ENCODE results near the gene PPP2CA. TPM values are rescaled to one million over a fixed set of nuclear protein-coding genes. Genes with fewer than 3 reads are reported as not detected.
"Not testable (repeated sequence)": the region's sequence is repeated elsewhere in the genome, so short reads cannot be mapped to it uniquely, and the experiment has no call there.

The PPP2CA gene
- total RNA-seq, 2 experiments from 2014 or later: 146 to 156 TPM

- no peaks in the 10 kb centered on the region for H3K9me3 Mint-ChIP-seq
- H3K4me3 Mint-ChIP-seq: no peak overlapping the region
- H3K27me3 Mint-ChIP-seq: peaks cover 18% of the 10 kb centered on the region
- ChIA-PET CTCF (interaction anchor here (0.6 to 2.0 kb wide), 3 partner anchors 50 to 52 kb away, joined by 3 to 5 read pairs (median 3); no protein-coding TSS in a partner anchor), POLR2A (interaction anchor here (1.1 to 3.9 kb wide), 2 partner anchors 11 to 16 kb away, joined by 3 to 25 read pairs; partner anchors contain the start of gene PPP2CA)
- DNase-seq: no peak
- no peaks in the 10 kb centered on the region for H3K4me1 Mint-ChIP-seq
- H3K36me3 Mint-ChIP-seq (ENCODE audit: low read depth): no peaks in the 10 kb centered on the region
- H3K27ac Mint-ChIP-seq: no peak overlapping the region
Observed at GRCh38 chr5:134236318-134236717, 10.4 kb upstream of the PPP2CA start.

GRCh38 chr5:134228624-134229023 is 2.8 kb upstream of the PPP2CA start:
- POLR2A ChIA-PET: interaction anchor here (1.0 to 1.6 kb wide), 2 partner anchors 51 to 52 kb away, joined by 3 read pairs; no protein-coding TSS in a partner anchor
- H3K27me3 Mint-ChIP-seq: peaks cover 6% of the 10 kb centered on the region
- peaks cover 24% of the 10 kb centered on the region for H3K4me1 Mint-ChIP-seq
- H3K4me3 Mint-ChIP-seq: no peak overlapping the region
- H3K27ac Mint-ChIP-seq: no peak overlapping the region
- H3K36me3 Mint-ChIP-seq (ENCODE audit: low read depth): peaks cover 18% of the 10 kb centered on the region
- CTCF ChIA-PET: interaction anchor here (1.3 kb wide), 1 partner anchor 51 kb away, joined by 3 read pairs; no protein-coding TSS in a partner anchor
- no peak for DNase-seq
- H3K9me3 Mint-ChIP-seq: no peaks in the 10 kb centered on the region

GRCh38 chr5:134227776-134228175 is 1.9 kb upstream of the PPP2CA start:
- peaks cover 31% of the 10 kb centered on the region for H3K4me1 Mint-ChIP-seq
- POLR2A ChIA-PET: interaction anchor here (0.9 to 3.6 kb wide), 6 partner anchors 9 to 298 kb away, joined by 3 to 49 read pairs (median 14); partner anchors contain the start of genes JADE2 and UBE2B
- H3K9me3 Mint-ChIP-seq: no peaks in the 10 kb centered on the region
- DNase-seq: no peak
- CTCF ChIA-PET: interaction anchor here (0.9 to 2.0 kb wide), 3 partner anchors 10 to 188 kb away, joined by 3 to 6 read pairs (median 5); no protein-coding TSS in a partner anchor
- peaks cover 3% of the 10 kb centered on the region for H3K27me3 Mint-ChIP-seq
- peak overlapping the region; percentile 98 for H3K27ac Mint-ChIP-seq
- H3K36me3 Mint-ChIP-seq (ENCODE audit: low read depth): peaks cover 21% of the 10 kb centered on the region
- peak overlapping the region; percentile 95 for H3K4me3 Mint-ChIP-seq

GRCh38 chr5:134227259-134227658 is 1.4 kb upstream of the PPP2CA start:
- H3K27me3 Mint-ChIP-seq: no peaks in the 10 kb centered on the region
- H3K4me3 Mint-ChIP-seq: peak overlapping the region; percentile 95
- H3K36me3 Mint-ChIP-seq (ENCODE audit: low read depth): peaks cover 24% of the 10 kb centered on the region
- peaks cover 36% of the 10 kb centered on the region for H3K4me1 Mint-ChIP-seq
- peak overlapping the region; percentile 98 for H3K27ac Mint-ChIP-seq
- DNase-seq: no peak
- ChIA-PET POLR2A (interaction anchor here (0.9 to 6.5 kb wide), 12 partner anchors 9 to 677 kb away, joined by 3 to 118 read pairs (median 16); partner anchors contain the start of genes JADE2, PCBD2, SAR1B and SKP1), CTCF (interaction anchor here (0.9 to 2.0 kb wide), 3 partner anchors 10 to 188 kb away, joined by 5 to 6 read pairs (median 6); no protein-coding TSS in a partner anchor)
- H3K9me3 Mint-ChIP-seq: no peaks in the 10 kb centered on the region

GRCh38 chr5:134226441-134227192 is 744 bp upstream of the PPP2CA start:
- ChIA-PET CTCF (interaction anchor here (0.8 to 2.5 kb wide), 11 partner anchors 11 to 361 kb away, joined by 3 to 16 read pairs (median 5); partner anchors contain the start of genes CDKN2AIPNL, SKP1 and UBE2B), POLR2A (interaction anchor here (0.6 to 6.5 kb wide), 43 partner anchors 10 to 1174 kb away, joined by 3 to 118 read pairs (median 5); partner anchors contain the start of genes C5orf24, CAMLG, CDKN2AIPNL and DDX46)
- no peaks in the 10 kb centered on the region for H3K9me3 Mint-ChIP-seq
- H3K4me1 Mint-ChIP-seq: peaks cover 41% of the 10 kb centered on the region
- DNase-seq: no peak
- H3K4me3 Mint-ChIP-seq: peak overlapping the region; percentile 95
- H3K36me3 Mint-ChIP-seq (ENCODE audit: low read depth): peaks cover 29% of the 10 kb centered on the region
- no peaks in the 10 kb centered on the region for H3K27me3 Mint-ChIP-seq
- H3K27ac Mint-ChIP-seq: peak overlapping the region; percentile 98

GRCh38 chr5:134224888-134225779 is 739 bp downstream of the PPP2CA start:
- H3K9me3 Mint-ChIP-seq: no peaks in the 10 kb centered on the region
- H3K27ac Mint-ChIP-seq: peak overlapping the region; percentile 98
- H3K36me3 Mint-ChIP-seq (ENCODE audit: low read depth): peaks cover 42% of the 10 kb centered on the region
- peaks cover 51% of the 10 kb centered on the region for H3K4me1 Mint-ChIP-seq
- no peaks in the 10 kb centered on the region for H3K27me3 Mint-ChIP-seq
- peak overlapping the region; percentile 95 for H3K4me3 Mint-ChIP-seq
- POLR2A ChIA-PET: interaction anchor here (0.7 to 6.5 kb wide), 44 partner anchors 8 to 1173 kb away, joined by 3 to 118 read pairs (median 5); partner anchors contain the start of genes C5orf24, CAMLG, CDKN2AIPNL and DDX46
- DNase-seq: peak; percentile 70
- CTCF ChIA-PET: interaction anchor here (0.6 to 2.5 kb wide), 15 partner anchors 9 to 1698 kb away, joined by 3 to 16 read pairs (median 4); partner anchors contain the start of genes CAMLG, CDKN2AIPNL, SKP1 and UBE2B

- peaks cover 61% of the 10 kb centered on the region for H3K4me1 Mint-ChIP-seq
- peaks cover 51% of the 10 kb centered on the region for H3K36me3 Mint-ChIP-seq (ENCODE audit: low read depth)
- no peaks in the 10 kb centered on the region for H3K9me3 Mint-ChIP-seq
- DNase-seq: no peak
- H3K27me3 Mint-ChIP-seq: no peaks in the 10 kb centered on the region
- peak overlapping the region; percentile 63 for H3K27ac Mint-ChIP-seq
- H3K4me3 Mint-ChIP-seq: peak overlapping the region; percentile 95
- ChIA-PET CTCF (interaction anchor here (1.2 kb wide), 1 partner anchor 363 kb away, joined by 4 read pairs; no protein-coding TSS in a partner anchor), POLR2A (interaction anchor here (0.6 to 6.5 kb wide), 7 partner anchors 11 to 425 kb away, joined by 3 to 118 read pairs (median 12); partner anchors contain the start of genes SEC24A and SKP1)
Observed at GRCh38 chr5:134223406-134224248, 2.2 kb downstream of the PPP2CA start.

- H3K4me3 Mint-ChIP-seq, H3K9me3 Mint-ChIP-seq, H3K27me3 Mint-ChIP-seq, DNase-seq: not testable (repeated sequence)
- Mint-ChIP-seq H3K36me3 (ENCODE audit: low read depth) (peaks cover 52% of the 10 kb centered on the region), H3K4me1 (peaks cover 55% of the 10 kb centered on the region), H3K27ac (peak overlapping the region; percentile 9)
- ChIA-PET CTCF (interaction anchor here (0.6 to 2.4 kb wide), 7 partner anchors 12 to 366 kb away, joined by 3 to 7 read pairs (median 3); no protein-coding TSS in a partner anchor), POLR2A (interaction anchor here (1.0 to 6.5 kb wide), 3 partner anchors 10 to 410 kb away, joined by 4 to 118 read pairs (median 5); partner anchors contain the start of gene SKP1)
Observed at GRCh38 chr5:134221690-134222089, 4.2 kb downstream of the PPP2CA start.

- Mint-ChIP-seq H3K27me3 (no peaks in the 10 kb centered on the region), H3K9me3 (no peaks in the 10 kb centered on the region), H3K27ac (no peak overlapping the region), H3K36me3 (ENCODE audit: low read depth) (peaks cover 30% of the 10 kb centered on the region), H3K4me3 (no peak overlapping the region), H3K4me1 (peaks cover 34% of the 10 kb centered on the region)
- ChIA-PET CTCF (interaction anchor here (1.4 kb wide), 1 partner anchor 9 kb away, joined by 3 read pairs; no protein-coding TSS in a partner anchor), POLR2A (interaction anchor here (2.4 kb wide), 1 partner anchor 10 kb away, joined by 11 read pairs; the partner anchor contains the start of gene PPP2CA)
- no peak for DNase-seq
Observed at GRCh38 chr5:134215757-134216156, 10.1 kb downstream of the PPP2CA start.

GRCh38 chr5:134211263-134212031 is 14.4 kb downstream of the PPP2CA start:
- peaks cover 15% of the 10 kb centered on the region for H3K36me3 Mint-ChIP-seq (ENCODE audit: low read depth)

More at GRCh38 chr5:134211263-134212031, 14.4 kb downstream of the PPP2CA start:
- not testable (repeated sequence) for H3K27me3 Mint-ChIP-seq, DNase-seq, H3K9me3 Mint-ChIP-seq, H3K27ac Mint-ChIP-seq, H3K4me3 Mint-ChIP-seq
- H3K4me1 Mint-ChIP-seq: peaks cover 20% of the 10 kb centered on the region
- CTCF ChIA-PET: interaction anchor here (0.7 to 1.2 kb wide), 2 partner anchors 14 to 30 kb away, joined by 3 to 4 read pairs; no protein-coding TSS in a partner anchor
- POLR2A ChIA-PET: interaction anchor here (1.4 to 5.0 kb wide), 2 partner anchors 9 to 14 kb away, joined by 5 to 39 read pairs; partner anchors contain the start of gene PPP2CA

All from activated CD4-positive, alpha-beta memory T cell treated with anti-CD3 and anti-CD28 coated beads, Interleukin-2, amount 10 ng/mL, durations not matched to agents 7 days and 5 days (primary cell).